DOHH2 (cell line): ENCODE results near the gene TRAK1.

ENCODE experiments used
- CTCF ChIP-seq: fragments of 200-600 bp; sonication (generic); IDR thresholded peaks from one replicate; pipeline ENCODE4 v1.5.1; 2014; ENCODE audit warnings: antibody characterized with exemption, mild to moderate bottlenecking, low read depth, low read length; ENCODE audit not compliant: poor library complexity, severe bottlenecking
- EZH2phosphoT487 ChIP-seq: fragments of 200-600 bp; sonication (generic); IDR thresholded peaks from 2 replicates; pipeline ENCODE4 v1.6.1; 2017; ENCODE audit warnings: borderline replicate concordance, mild to moderate bottlenecking, antibody characterized with exemption, low read length, moderate library complexity, mixed read lengths

DNA sequence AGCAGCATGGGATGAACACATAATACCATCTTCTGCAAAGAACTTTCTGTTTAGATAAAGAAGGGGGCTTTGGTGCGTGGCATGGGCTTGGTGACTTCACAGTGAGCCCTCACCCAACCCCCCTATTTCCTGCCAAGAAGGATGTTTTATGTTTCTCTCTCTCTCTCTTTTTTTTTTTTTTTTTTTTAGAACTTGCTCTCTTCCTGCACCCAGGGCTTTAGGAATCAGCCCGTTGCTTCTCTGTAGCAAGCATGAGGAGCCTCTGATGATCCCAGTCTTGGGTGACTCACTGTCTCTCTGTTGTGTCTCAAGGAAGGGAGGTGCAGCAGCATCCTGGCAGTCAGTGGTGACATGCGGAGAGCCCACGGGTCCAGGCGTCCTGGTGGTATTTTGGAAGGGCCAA, 125.8 kb downstream of the TRAK1 start:
- TF ChIP-seq CTCF (no peak), EZH2phosphoT487 (no peak)
